ENCODE data around the gene GPHN. TPM values are rescaled to one million over a fixed set of nuclear protein-coding genes. Genes with fewer than 3 reads are reported as not detected.

The GPHN gene
- total RNA-seq, 1 donor: 6.5 TPM

DNA sequence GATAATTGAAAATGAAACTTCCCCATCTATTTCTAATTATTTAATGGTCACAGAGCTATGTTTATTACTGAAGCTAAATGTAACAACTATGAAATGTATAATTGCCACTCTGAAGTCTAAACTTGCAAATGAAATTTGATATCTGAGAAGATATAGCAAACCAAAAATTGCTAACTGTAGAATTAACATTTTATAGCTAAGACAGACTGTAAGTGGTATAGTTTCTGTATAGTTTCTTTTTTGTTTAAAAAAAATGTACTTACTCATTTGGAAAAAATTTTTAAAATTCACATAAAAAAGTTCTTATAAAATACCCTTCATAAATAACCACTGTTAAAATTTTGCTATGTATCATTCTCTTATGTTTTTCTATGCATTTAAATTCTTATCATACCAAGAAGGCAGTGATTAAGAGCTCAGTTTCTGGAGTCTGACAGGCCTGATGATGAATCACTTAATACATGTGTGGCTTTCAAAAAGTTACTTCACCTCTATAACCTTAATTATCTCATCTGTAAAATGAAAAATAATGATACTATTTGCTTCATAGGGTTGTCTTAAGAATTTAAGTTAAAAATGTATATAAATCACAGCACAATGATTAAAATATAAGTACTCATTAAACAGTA lies 466.6 kb downstream of the GPHN start:
- no peak overlapping the region for H3K4me3 ChIP-seq (ENCODE audit: low read depth, low read length)
- TF ChIP-seq, protein P1, sequence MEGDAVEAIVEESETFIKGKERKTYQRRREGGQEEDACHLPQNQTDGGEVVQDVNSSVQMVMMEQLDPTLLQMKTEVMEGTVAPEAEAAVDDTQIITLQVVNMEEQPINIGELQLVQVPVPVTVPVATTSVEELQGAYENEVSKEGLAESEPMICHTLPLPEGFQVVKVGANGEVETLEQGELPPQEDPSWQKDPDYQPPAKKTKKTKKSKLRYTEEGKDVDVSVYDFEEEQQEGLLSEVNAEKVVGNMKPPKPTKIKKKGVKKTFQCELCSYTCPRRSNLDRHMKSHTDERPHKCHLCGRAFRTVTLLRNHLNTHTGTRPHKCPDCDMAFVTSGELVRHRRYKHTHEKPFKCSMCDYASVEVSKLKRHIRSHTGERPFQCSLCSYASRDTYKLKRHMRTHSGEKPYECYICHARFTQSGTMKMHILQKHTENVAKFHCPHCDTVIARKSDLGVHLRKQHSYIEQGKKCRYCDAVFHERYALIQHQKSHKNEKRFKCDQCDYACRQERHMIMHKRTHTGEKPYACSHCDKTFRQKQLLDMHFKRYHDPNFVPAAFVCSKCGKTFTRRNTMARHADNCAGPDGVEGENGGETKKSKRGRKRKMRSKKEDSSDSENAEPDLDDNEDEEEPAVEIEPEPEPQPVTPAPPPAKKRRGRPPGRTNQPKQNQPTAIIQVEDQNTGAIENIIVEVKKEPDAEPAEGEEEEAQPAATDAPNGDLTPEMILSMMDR (IDR thresholded peaks at IDR 0.05; ENCODE audit: insufficient read depth, low read length): no peak
- peak; percentile 32 for DNase-seq (ENCODE audit: low read depth)

DNA sequence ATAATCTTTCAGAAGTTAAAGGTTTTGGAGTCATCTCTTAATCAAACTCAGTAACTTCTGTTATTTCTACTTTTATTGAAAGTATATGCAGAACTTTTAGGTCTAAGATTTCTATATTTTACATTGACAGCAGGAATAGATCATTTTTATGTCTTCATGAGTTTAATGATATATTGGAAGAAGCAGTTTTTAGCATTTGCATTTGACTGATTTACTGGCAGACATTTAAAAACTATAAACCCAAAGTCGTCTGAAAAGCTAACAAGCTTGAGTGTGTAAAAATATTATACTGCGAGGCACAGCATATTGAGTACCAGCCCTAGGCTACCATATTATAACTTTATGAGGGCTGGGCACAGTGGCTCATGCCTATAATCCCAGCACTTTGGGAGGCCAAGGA lies 467.3 kb downstream of the GPHN start:
- TF ChIP-seq, protein P1 (IDR thresholded peaks at IDR 0.05; ENCODE audit: insufficient read depth, low read length): no peak
- no peak overlapping the region for H3K4me3 ChIP-seq (ENCODE audit: low read depth, low read length)
- no peak for DNase-seq (ENCODE audit: low read depth)

DNA sequence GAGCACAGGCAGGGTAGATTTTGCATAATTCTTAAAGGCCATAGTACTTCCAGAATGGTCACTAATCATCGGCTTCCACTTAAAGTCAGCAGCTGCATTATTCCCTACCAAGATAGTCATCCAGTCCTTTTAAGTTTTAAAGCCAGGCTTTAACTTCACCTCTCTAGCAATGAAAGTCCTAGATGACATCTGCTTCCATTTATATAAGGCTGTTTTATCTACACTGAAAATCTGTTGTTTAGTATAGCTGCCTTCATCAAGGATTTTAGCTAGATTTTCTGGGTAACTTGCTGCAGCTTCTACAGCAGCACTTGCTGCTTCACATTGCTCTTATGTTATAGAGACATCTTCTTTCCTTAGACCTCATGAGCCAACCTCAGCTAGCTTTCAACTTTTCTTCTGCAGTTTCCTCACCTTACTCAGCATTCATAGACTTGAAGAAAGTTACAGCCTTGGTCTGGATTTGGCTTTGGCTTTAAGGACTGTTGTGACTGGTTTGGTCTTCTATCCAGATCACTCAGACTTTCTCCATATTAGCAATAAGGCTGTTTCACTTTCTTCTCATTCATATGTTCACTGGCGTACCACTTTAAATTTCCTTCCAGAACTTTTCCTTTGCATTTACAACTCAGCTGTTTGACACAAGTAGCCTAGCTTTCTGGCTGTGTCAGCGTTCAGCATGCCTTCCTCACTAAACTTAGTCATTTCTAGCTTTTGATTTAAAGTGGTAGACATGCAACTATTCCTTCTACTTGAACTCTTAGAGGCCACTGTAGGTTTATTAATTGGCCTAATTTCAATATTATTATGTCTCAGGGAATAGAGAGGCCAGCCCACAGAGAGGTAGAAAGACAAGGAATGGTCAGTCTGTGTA lies 471.4 kb downstream of the GPHN start:
- DNase-seq (ENCODE audit: low read depth): peak; percentile 4
- H3K4me3 ChIP-seq (ENCODE audit: low read depth, low read length): no peak overlapping the region
- TF ChIP-seq, protein P1 (IDR thresholded peaks at IDR 0.05; ENCODE audit: insufficient read depth, low read length): no peak

DNA sequence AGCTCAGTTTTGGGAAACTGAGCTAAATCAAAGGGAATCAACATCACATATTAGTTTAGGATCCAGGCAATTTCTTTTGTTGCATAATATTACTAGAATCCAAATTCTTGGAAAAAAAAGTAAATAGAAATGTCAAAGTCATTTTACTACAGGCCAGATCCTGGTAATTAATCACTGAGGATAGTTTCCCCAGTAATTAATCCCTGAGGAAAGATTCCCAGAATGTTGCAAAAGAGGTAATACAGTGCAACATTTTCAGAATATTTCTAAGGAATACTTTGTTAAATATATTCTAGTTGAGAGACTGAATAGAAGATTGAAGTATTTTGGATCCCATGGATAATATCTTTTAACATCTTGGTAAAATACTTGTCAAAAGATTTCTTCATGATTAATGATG lies 474.3 kb downstream of the GPHN start:
- no peak for DNase-seq (ENCODE audit: low read depth)
- TF ChIP-seq, protein P1 (IDR thresholded peaks at IDR 0.05; ENCODE audit: insufficient read depth, low read length): no peak
- H3K4me3 ChIP-seq (ENCODE audit: low read depth, low read length): no peak overlapping the region

DNA sequence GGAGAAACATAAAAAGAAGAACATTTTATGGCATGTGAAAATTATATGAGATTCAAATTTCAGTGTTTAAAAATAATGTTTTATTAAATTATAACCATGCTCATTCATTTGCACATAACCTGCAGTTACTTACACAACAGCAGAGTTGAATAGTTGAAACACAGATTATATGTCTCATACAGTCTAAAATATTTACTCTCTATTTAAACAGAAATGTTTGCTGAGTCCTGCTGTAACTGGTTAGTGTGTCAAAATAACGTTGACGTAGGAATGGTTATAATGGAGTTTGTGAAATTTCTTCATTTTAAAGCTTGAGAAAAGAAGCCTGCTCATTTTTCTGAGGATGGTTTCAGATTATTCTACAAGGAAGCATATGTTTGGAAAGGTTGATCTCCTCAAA lies 484.8 kb downstream of the GPHN start:
- H3K4me3 ChIP-seq (ENCODE audit: low read depth, low read length): no peak overlapping the region
- TF ChIP-seq, protein P1 (IDR thresholded peaks at IDR 0.05; ENCODE audit: insufficient read depth, low read length): no peak

DNA sequence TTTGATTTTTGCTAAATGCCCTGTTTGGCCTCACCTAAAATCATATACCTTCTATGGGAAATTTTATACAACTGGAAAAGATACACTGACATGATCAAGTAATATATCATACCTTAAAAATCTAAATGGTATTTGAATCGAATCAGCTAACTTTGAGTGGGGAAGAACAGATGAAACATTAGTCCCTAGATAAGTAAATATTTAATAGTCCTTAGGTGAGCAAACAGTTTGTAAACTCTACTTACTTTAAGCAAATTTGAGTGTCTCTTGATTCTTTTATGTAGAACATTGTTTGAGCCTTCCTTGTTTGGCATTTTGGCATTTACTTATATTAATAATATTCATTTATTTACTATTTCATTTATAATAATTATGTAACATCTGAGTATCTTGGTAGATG lies 485.6 kb downstream of the GPHN start:
- TF ChIP-seq, protein P1 (IDR thresholded peaks at IDR 0.05; ENCODE audit: insufficient read depth, low read length): no peak
- DNase-seq (ENCODE audit: low read depth): no peak
- H3K4me3 ChIP-seq (ENCODE audit: low read depth, low read length): no peak overlapping the region

More for the DNA sequence above, 484.8 kb downstream of the GPHN start:
- no peak for DNase-seq (ENCODE audit: low read depth)

All from fibroblast of the aortic adventitia (primary cell).